K562 (cell line): Measurements from ENCODE around the gene TCAP. TPM values are rescaled to one million over a fixed set of nuclear protein-coding genes. Genes with fewer than 3 reads are reported as not detected.
A peak's percentile ranks its signal among the peaks of the same experiment; 100 is the strongest.

Experiments used
- ATAC-seq: fragments of 200-7000 bp; cut with Tn5 transposase; 3 replicates; pipeline ENCODE4 v1.9.1; 2020; ENCODE audit warnings: moderate library complexity
- BruUV-seq: library from RNA; stranded (reverse); fragments of 400-500 nt; replicated peaks from 2 replicates; lab custom pipeline; 2021; lab: Mats Ljungman, UMichigan
- CTCF ChIA-PET: fragments of 300-600 bp; formaldehyde crosslinking; extraction: SDS; loops from one replicate; lab custom pipeline; 2021; ENCODE audit warnings: low intra/inter-chr PET ratio; lab: Yijun Ruan, JAX
- POLR2A ChIA-PET: fragments of 300-600, 350-650 bp; sonication (Branson Sonifier 250); formaldehyde crosslinking; extraction: SDS; loops from one replicate; lab custom pipeline; 2021; ENCODE audit warnings: antibody characterized with exemption, inconsistent platforms; lab: Yijun Ruan, JAX
- DNase-seq, 4 experiments: peaks; one replicate each; pipeline versions ENCODE4 v3.0.0 to v3.0.0-alpha.2; 2011 to 2018; ENCODE audit warnings: low spot score in 3 of 4, mixed read lengths in 3 of 4; ENCODE audit errors: extremely low read depth in 1 of 4
- FAIRE-seq: peaks from 2 replicates; lab custom pipeline; 2011; peaks lifted over from hg19 to GRCh38; lab: Jason Lieb, UNC
- H2AFZ ChIP-seq: 2 replicates; pipeline ENCODE4 v1.6.0; 2011; ENCODE audit warnings: low read depth, low read length, control low read depth, inconsistent platforms
- H3K27ac ChIP-seq: fragments of 200-600 bp; 3 replicates; pipeline ENCODE4 v1.8.0; 2011; ENCODE audit warnings: low read depth, mild to moderate bottlenecking, control low read depth, inconsistent platforms, low read length, moderate library complexity, mixed read lengths; ENCODE audit errors: extremely low read depth
- H3K27me3 ChIP-seq, 2 experiments: fragments of 300-600 bp in 1 of 2; 2 replicates in 1 of 2; 3 replicates in 1 of 2; pipeline versions ENCODE4 v1.6.0 to v1.8.0; 2011; ENCODE audit warnings: inconsistent platforms in 2 of 2, low read length in 2 of 2, mild to moderate bottlenecking in 1 of 2, mixed read lengths in 1 of 2, moderate library complexity in 1 of 2; ENCODE audit not compliant: control insufficient read depth in 2 of 2, insufficient read depth in 2 of 2
- H3K36me3 ChIP-seq: fragments of 300-600 bp; 3 replicates; pipeline ENCODE4 v1.8.0; 2011; ENCODE audit warnings: mild to moderate bottlenecking, low read length, inconsistent platforms; ENCODE audit not compliant: control insufficient read depth, insufficient read depth
- H3K4me1 ChIP-seq, 2 experiments: fragments of 200-600 bp in 1 of 2; replicated peaks in 1 of 2; 2 replicates in 1 of 2; 3 replicates in 1 of 2; pipeline versions ENCODE4 v1.5.1 to v1.8.0; 2011; ENCODE audit warnings: inconsistent platforms in 2 of 2, low read length in 2 of 2, mild to moderate bottlenecking in 1 of 2, mixed read lengths in 1 of 2, moderate library complexity in 1 of 2; ENCODE audit not compliant: control insufficient read depth in 2 of 2, insufficient read depth in 2 of 2
- H3K4me2 ChIP-seq: 2 replicates; pipeline ENCODE4 v1.6.1; 2011; ENCODE audit warnings: low read length, control low read depth, inconsistent platforms, mixed read lengths; ENCODE audit not compliant: insufficient read depth
- H3K4me3 ChIP-seq: fragments of 200-600 bp; sonication (generic), shearing (Covaris generic); 2 replicates; pipeline ENCODE4 v1.5.1; 2016; ENCODE audit warnings: control low read depth, inconsistent platforms
- H3K79me2 ChIP-seq: fragments of 200-600 bp; 3 replicates; pipeline ENCODE4 v1.8.0; 2011; ENCODE audit warnings: low read length, inconsistent platforms; ENCODE audit not compliant: control insufficient read depth, insufficient read depth
- H3K9ac ChIP-seq, 2 experiments: 2 replicates each; pipeline versions ENCODE4 v1.6.0 to v1.6.1; 2011; ENCODE audit warnings: low read depth in 2 of 2, low read length in 2 of 2, control low read depth in 1 of 2, inconsistent platforms in 1 of 2, mild to moderate bottlenecking in 1 of 2, mixed read lengths in 1 of 2; ENCODE audit not compliant: insufficient read depth in 1 of 2
- H3K9me1 ChIP-seq: one replicate; pipeline ENCODE4 v1.6.0; 2011; ENCODE audit warnings: inconsistent platforms, mild to moderate bottlenecking, low read length, moderate library complexity; ENCODE audit not compliant: control insufficient read depth, insufficient read depth
- H3K9me3 ChIP-seq: replicated peaks from 2 replicates; pipeline ENCODE4 v1.5.1; 2011; ENCODE audit warnings: low read depth, low read length, inconsistent platforms; ENCODE audit not compliant: control insufficient read depth, insufficient read depth
- H4K20me1 ChIP-seq: replicated peaks from 2 replicates; pipeline ENCODE4 v1.6.1; 2011; ENCODE audit warnings: low read length, inconsistent platforms, mixed read lengths; ENCODE audit not compliant: control insufficient read depth, insufficient read depth
- BCOR ChIP-seq: fragments of 450-650 bp; IDR thresholded peaks from 2 replicates; pipeline ENCODE4 v1.6.1; 2016
- HNRNPL ChIP-seq: fragments of 200-400 bp; formaldehyde crosslinking; IDR thresholded peaks from 2 replicates; pipeline ENCODE4 v1.6.1; 2017; ENCODE audit warnings: low read depth, mild to moderate bottlenecking, low read length
- MYNN ChIP-seq, 2 experiments: sonication (generic); formaldehyde crosslinking in 1 of 2; IDR thresholded peaks; 2 replicates each; pipeline versions ENCODE4 v1.5.0 to v1.6.1; 2016 to 2020; ENCODE audit warnings: antibody characterized with exemption in 1 of 2, missing genetic modification reagents in 1 of 2
- SMARCC2 ChIP-seq: fragments of 450-650 bp; IDR thresholded peaks from 2 replicates; pipeline ENCODE4 v1.6.1; 2017; ENCODE audit warnings: antibody characterized with exemption, moderate library complexity, mild to moderate bottlenecking, low read depth
- WGBS: fragments of 100-300 bp; shearing (Covaris generic); methylation state at CpG from one replicate; pipeline ENCODE4 v1.1.6; 2016; ENCODE audit warnings: low coverage, mixed read lengths; ENCODE audit not compliant: insufficient coverage; ENCODE audit errors: missing lambda C conversion rate; 5-methylcytosine and 5-hydroxymethylcytosine counted together
- in situ Hi-C: fragments of 300-500 bp; cut with MboI; formaldehyde crosslinking; loops from 4 replicates; pipeline ENCODE4 v1.15.0; 2018; ENCODE audit warnings: inconsistent platforms, mixed read lengths
- intact Hi-C: fragments of 100-400 bp; cut with micrococcal nuclease; formaldehyde crosslinking; loops from 2 replicates; pipeline ENCODE4 v1.14.2; 2022
- polyA plus RNA-seq, 8 experiments: library from polyadenylated mRNA; depleted of rRNA in 4 of 8; stranded (reverse) in 5 of 8; unstranded in 3 of 8; fragments of >200 nt; fragmentation: Nextera tagmentation in 2 of 8; fragmentation: Illumina TruSeq in 1 of 8; extraction: Ambion mirVana in 2 of 8; extraction: Trizol in 1 of 8; gene quantifications; 2 replicates each; pipeline versions ENCODE4 v1.2.1 to v1.2.3, GENCODE V29; 2011 to 2014; ENCODE audit warnings: inconsistent platforms in 1 of 8, missing spikeins in 1 of 8
- total RNA-seq, 7 experiments: library from RNA; depleted of rRNA in 6 of 7; stranded (reverse); fragments of >200 nt in 6 of 7; fragmentation: Illumina TruSeq in 2 of 7; extraction: Trizol in 2 of 7; gene quantifications; 2 replicates each; pipeline versions ENCODE4 v1.2.1 to v1.2.3, GENCODE V29; 2011 to 2021; ENCODE audit warnings: low replicate concordance in 1 of 7

The TCAP gene
- total and polyA plus RNA-seq, 9 of the 15 experiments (the other 6 are each of a cell fraction or from before 2014, with no cell fraction given): 0.33 to 1.4 (median 0.82) TPM; not detected in 2

DNA sequence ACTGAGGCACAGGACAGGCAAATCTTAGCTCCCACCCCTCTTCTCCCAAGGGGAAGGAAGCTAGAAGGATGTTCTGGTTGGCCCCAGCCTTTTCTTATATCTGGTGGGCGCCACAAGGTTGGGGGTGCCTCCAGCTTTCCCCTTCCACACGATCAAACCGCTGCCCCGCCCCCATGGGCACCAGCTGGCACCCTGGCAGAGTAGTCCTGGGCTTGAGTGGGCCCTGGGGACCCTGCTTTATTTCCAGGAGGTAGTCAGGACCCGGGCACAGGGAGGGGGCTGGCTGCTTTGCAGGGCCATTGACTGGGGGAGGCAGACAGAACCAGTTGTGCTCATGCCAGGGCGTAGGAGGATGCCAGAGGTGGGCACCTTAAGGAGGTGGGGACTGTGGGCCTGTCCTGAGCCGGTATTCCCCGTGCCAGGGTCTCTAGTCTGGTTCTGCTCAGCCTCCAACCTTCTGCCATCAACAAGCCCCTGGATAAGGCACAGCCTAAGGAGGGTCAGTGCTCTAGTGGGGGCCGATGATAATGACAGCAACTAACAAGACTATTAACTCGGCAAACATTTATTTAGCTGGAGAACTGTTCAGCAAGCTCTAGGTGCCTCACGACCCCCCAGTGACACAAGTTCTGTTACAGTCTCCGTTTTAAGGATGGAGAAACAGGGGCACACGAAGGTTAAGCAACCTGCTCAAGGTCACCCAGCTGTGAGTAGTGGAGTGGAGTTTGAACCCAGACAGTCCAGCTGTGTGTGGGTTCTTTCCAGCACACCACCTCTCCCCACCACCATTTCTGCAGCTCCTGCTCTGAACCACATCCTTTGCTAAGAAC lies 46.0 kb upstream of the TCAP start:
- CTCF ChIA-PET: interaction anchor here (0.8 to 5.2 kb wide), 3 partner anchors 51 to 135 kb away, joined by 3 to 131 read pairs (median 118); partner anchors contain the start of gene PNMT
- Histone ChIP-seq H3K4me1 (peaks cover 3 to 30% of the 10 kb centered on the region in 2 experiments; a peak in 3 of 5 replicates), H3K27me3 (peaks cover 6 to 41% of the 10 kb centered on the region in 2 experiments; a peak in 2 of 5 replicates), H3K9ac (0 out of 4 replicates have a peak overlapping the region, but pooled peaks of 1 of the 2 experiments have one; percentile 3), H3K4me2 (no peak overlapping the region; the same call in 1 of the 2 replicates), H3K9me1 (no peaks in the 10 kb centered on the region), H4K20me1 (no peaks in the 10 kb centered on the region), H3K9me3 (no peaks in the 10 kb centered on the region), H3K27ac (no peak overlapping the region), H3K79me2 (no peaks in the 10 kb centered on the region), H3K4me3 (no peak overlapping the region), H3K36me3 (no peaks in the 10 kb centered on the region), H2AFZ (no peak overlapping the region)
- BruUV-seq: no TSS peak
- POLR2A ChIA-PET: interaction anchor here (0.6 to 1.6 kb wide), 4 partner anchors 32 to 217 kb away, joined by 3 to 7 read pairs (median 4); partner anchors contain the start of genes ERBB2 and TCAP
- TF ChIP-seq SMARCC2 (no peak), HNRNPL (0 out of 2 replicates have a peak, but pooled peaks have one; percentile 31)
- no peak for FAIRE-seq
- 7% methylated on average over 12 of the region's 13 CpGs for WGBS
- no peak for DNase-seq
- no peak for ATAC-seq
- in situ Hi-C loops: no loop called here
- intact Hi-C loops: loop anchor here (5.0 kb wide), 1 partner anchor 412 kb away; no protein-coding TSS in a partner anchor

DNA sequence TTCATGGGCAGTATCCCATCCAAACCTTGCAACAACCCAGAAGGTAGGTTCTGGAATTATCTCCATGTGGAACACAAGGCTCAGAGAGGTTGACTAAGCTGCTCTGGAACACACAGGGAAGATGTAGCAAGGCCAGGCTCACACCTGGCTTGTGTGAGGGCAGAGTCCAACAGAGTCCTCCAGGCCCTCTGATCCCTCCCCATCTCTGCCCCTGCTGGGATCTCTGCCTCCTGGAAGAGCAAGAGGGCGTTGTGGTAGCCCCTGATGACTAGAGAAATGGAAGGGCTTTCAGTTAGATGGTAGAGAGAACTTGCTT lies 45.4 kb upstream of the TCAP start:
- 13% methylated on average over 1 of the region's 1 CpG for WGBS
- in situ Hi-C loops: loop anchor here (5.0 kb wide), 2 partner anchors 53 to 138 kb away; no protein-coding TSS in a partner anchor
- no peak for FAIRE-seq

More for the DNA sequence above, 45.4 kb upstream of the TCAP start:
- H3K4me2 ChIP-seq: no peak overlapping the region
- no peak overlapping the region for H3K4me3 ChIP-seq
- ChIA-PET CTCF (interaction anchor here (4.8 to 5.2 kb wide), 2 partner anchors 50 to 135 kb away, joined by 118 to 131 read pairs; partner anchors contain the start of gene PNMT), POLR2A (interaction anchor here (0.6 to 1.6 kb wide), 2 partner anchors 31 to 46 kb away, joined by 3 to 4 read pairs; partner anchors contain the start of gene TCAP)
- H3K9me3 ChIP-seq: no peaks in the 10 kb centered on the region
- H3K27ac ChIP-seq: no peak overlapping the region
- DNase-seq: no peak
- H3K4me1 ChIP-seq: peaks cover 3 to 30% of the 10 kb centered on the region in 2 experiments; a peak in 3 of 5 replicates
- ATAC-seq: no peak
- intact Hi-C loops: loop anchor here (5.0 kb wide), 1 partner anchor 412 kb away; no protein-coding TSS in a partner anchor
- H2AFZ ChIP-seq: no peak overlapping the region
- BruUV-seq: no TSS peak
- no peaks in the 10 kb centered on the region for H3K36me3 ChIP-seq
- H3K79me2 ChIP-seq: no peaks in the 10 kb centered on the region
- H3K27me3 ChIP-seq: peaks cover 6 to 41% of the 10 kb centered on the region in 2 experiments; a peak in 2 of 5 replicates
- no peaks in the 10 kb centered on the region for H3K9me1 ChIP-seq
- 0 out of 2 replicates have a peak, but pooled peaks have one; percentile 13 for TF ChIP-seq BCOR
- TF ChIP-seq MYNN (IDR thresholded peaks at IDR 0.05): no peak
- no peak for TF ChIP-seq MYNN (CRISPR knock-in tag; IDR thresholded peaks at IDR 0.05)
- H3K9ac ChIP-seq: no peak overlapping the region
- no peaks in the 10 kb centered on the region for H4K20me1 ChIP-seq
